Stimulated activated CD4-positive, alpha-beta T cell treated with anti-CD3 and anti-CD28 coated beads, Interleukin-2, amount 100 ng/mL, for 4 hours (primary cell): Measurements from ENCODE around the gene OR2L3.
"Not testable (repeated sequence)": the region's sequence is repeated elsewhere in the genome, so short reads cannot be mapped to it uniquely, and the experiment has no call there.

ENCODE experiments used
- DNase-seq: peaks from one replicate; pipeline ENCODE4 v3.0.0-alpha.2; 2020; ENCODE audit warnings: low read depth

Gene OR2L3

GRCh38 chr1:248046536-248046935 is at the start of gene OR2L3:
TSS of gene OR2L3 (plus strand) at chr1:248046836. CDS start at chr1:248060682, 13,846 bp downstream.
- DNase-seq, result no peak

GRCh38 chr1:247998811-247999210 is 47.8 kb upstream of the OR2L3 start:
- no peak for DNase-seq

- DNase-seq, result no peak
These were observed 46.5 kb upstream of the OR2L3 start for GRCh38 chr1:248000169-248000568.

GRCh38 chr1:248007778-248008177 is 38.9 kb upstream of the OR2L3 start:
- DNase-seq, result no peak

GRCh38 chr1:248009681-248010080 is 37.0 kb upstream of the OR2L3 start:
- no peak for DNase-seq

- DNase-seq, result no peak
These were observed 33.4 kb upstream of the OR2L3 start, which contains the start of gene OR2L5 for GRCh38 chr1:248013229-248013710. TSS of gene OR2L5 (plus strand) at chr1:248013660. CDS start at chr1:248021948, 8,288 bp downstream.

- no peak for DNase-seq
These were observed 30.8 kb upstream of the OR2L3 start for GRCh38 chr1:248015803-248016202.

- DNase-seq, result no peak
These were observed 16.9 kb upstream of the OR2L3 start, which contains the start of gene OR2L2 for GRCh38 chr1:248029770-248030169. TSS of gene OR2L2 (plus strand) at chr1:248030070. CDS start at chr1:248038268, 8,198 bp downstream.

- no peak for DNase-seq
These were observed 1.4 kb upstream of the OR2L3 start for GRCh38 chr1:248045209-248045608.

- DNase-seq, result no peak
These were observed 372 bp downstream of the OR2L3 start for GRCh38 chr1:248047008-248047407.

GRCh38 chr1:248054671-248055070 is 8.0 kb downstream of the OR2L3 start:
- no peak for DNase-seq

GRCh38 chr1:248055261-248055660 is 8.6 kb downstream of the OR2L3 start:
- no peak for DNase-seq

- DNase-seq, result no peak
These were observed 18.4 kb downstream of the OR2L3 start for GRCh38 chr1:248065071-248065470.

GRCh38 chr1:248065604-248066003 is 19.0 kb downstream of the OR2L3 start:
- DNase-seq, result no peak

- not testable (repeated sequence) for DNase-seq
These were observed 37.2 kb downstream of the OR2L3 start for GRCh38 chr1:248083864-248084263.

GRCh38 chr1:248094884-248095283 is 48.2 kb downstream of the OR2L3 start, which contains the start of gene OR2L13:
TSS of gene OR2L13 (plus strand) at chr1:248095184. CDS start at chr1:248099376, 4,192 bp downstream.
- DNase-seq, result no peak

- DNase-seq, result no peak
These were observed 51.9 kb downstream of the OR2L3 start for GRCh38 chr1:248098529-248098928.

- DNase-seq, result no peak
These were observed 56.2 kb downstream of the OR2L3 start for GRCh38 chr1:248102847-248103246.

- no peak for DNase-seq
These were observed 64.5 kb downstream of the OR2L3 start for GRCh38 chr1:248111157-248111556.
